Left colon (tissue), 2 donors: ENCODE measurements around the gene DNAJC18. TPM values are rescaled to one million over a fixed set of nuclear protein-coding genes. Genes with fewer than 3 reads are reported as not detected.
"Not testable (repeated sequence)": the region's sequence is repeated elsewhere in the genome, so short reads cannot be mapped to it uniquely, and the experiment has no call there.

ENCODE experiments used
- ATAC-seq: fragments of 200-7000 bp; cut with Tn5 transposase; one replicate; pipeline ENCODE4 v1.9.1; 2020; ENCODE audit warnings: mild to moderate bottlenecking, moderate library complexity
- DNase-seq, 2 donors: peaks; one replicate each; pipeline ENCODE4 v3.0.0-alpha.2; 2020
- intact Hi-C, 2 donors: fragments of 100-400 bp; cut with DNase I in 1 of 2; cut with micrococcal nuclease in 1 of 2; formaldehyde crosslinking; loops; one replicate each; pipeline versions ENCODE4 v1.11.2 to v1.14.0; 2022; cut with DNase I, micrococcal nuclease
- total RNA-seq, 2 donors: library from RNA; stranded (reverse); fragmentation: NEBNext Ultra II Directional; extraction: Animal tissue kit (Norgen Biotek cat#: 25700); gene quantifications; one replicate each; pipeline ENCODE4 v1.2.1, GENCODE V29; 2021
- donor health status: DM: no; HTN: no; CAD: no.
- donor health status: DM: yes; HTN: yes; CAD: no.

DNAJC18 gene
- total RNA-seq, 2 donors from 2014 or later, result 2.4 to 4.6 TPM

- DNase-seq, result no peak
- ATAC-seq, result no peak
- intact Hi-C loops, result no loop called here
These were observed 28.1 kb downstream of the DNAJC18 start for GRCh38 chr5:139410993-139411828.

- DNase-seq (no peak), ATAC-seq (no peak)
These were observed 29.0 kb downstream of the DNAJC18 start for GRCh38 chr5:139410121-139410992.

GRCh38 chr5:139409116-139409515 is 30.2 kb downstream of the DNAJC18 start:
- DNase-seq, ATAC-seq, intact Hi-C loops: not testable (repeated sequence)

More at GRCh38 chr5:139410121-139410992, 29.0 kb downstream of the DNAJC18 start:
- intact Hi-C loops, result no loop called here

- ATAC-seq (no peak), DNase-seq (no peak)
- intact Hi-C loops, result no loop called here
These were observed 31.1 kb downstream of the DNAJC18 start for GRCh38 chr5:139408191-139408590.

GRCh38 chr5:139407517-139407916 is 31.8 kb downstream of the DNAJC18 start:
- no peak for DNase-seq
- intact Hi-C loops, result no loop called here
- no peak for ATAC-seq

GRCh38 chr5:139406963-139407362 is 32.4 kb downstream of the DNAJC18 start:
- intact Hi-C loops, result no loop called here
- ATAC-seq (no peak), DNase-seq (no peak)

GRCh38 chr5:139404484-139404840 is 34.9 kb downstream of the DNAJC18 start:
- no peak for DNase-seq
- intact Hi-C loops, result no loop called here
- ATAC-seq, result peak; percentile 23

- intact Hi-C loops, result no loop called here
- peak; percentile 97 to 98 for DNase-seq
- peak; percentile 88 for ATAC-seq
These were observed 35.4 kb downstream of the DNAJC18 start, which contains the start of gene SPATA24 for GRCh38 chr5:139403787-139404483. Gene SPATA24, minus strand, starts transcription at chr5:139404089. Its CDS starts 29 bp downstream, at chr5:139404060.

GRCh38 chr5:139403418-139403786 is 35.9 kb downstream of the DNAJC18 start:
- ATAC-seq (peak; percentile 9), DNase-seq (no peak)
- intact Hi-C loops, result no loop called here

- DNase-seq (no peak), ATAC-seq (peak; percentile 17)
- intact Hi-C loops, result no loop called here
These were observed 36.7 kb downstream of the DNAJC18 start for GRCh38 chr5:139402561-139403158.

- ATAC-seq (no peak), DNase-seq (no peak)
- intact Hi-C loops, result no loop called here
These were observed 37.8 kb downstream of the DNAJC18 start for GRCh38 chr5:139401546-139401945.

- DNase-seq (no peak), ATAC-seq (no peak)
- intact Hi-C loops, result no loop called here
These were observed 39.7 kb downstream of the DNAJC18 start for GRCh38 chr5:139399501-139400121.

GRCh38 chr5:139397921-139398320 is 41.4 kb downstream of the DNAJC18 start:
- intact Hi-C loops, result no loop called here
- DNase-seq (no peak), ATAC-seq (no peak)

GRCh38 chr5:139396691-139397090 is 42.6 kb downstream of the DNAJC18 start:
- ATAC-seq, result no peak
- DNase-seq, result no peak
- intact Hi-C loops, result no loop called here

- ATAC-seq, result no peak
- no peak for DNase-seq
- intact Hi-C loops, result no loop called here
These were observed 43.3 kb downstream of the DNAJC18 start for GRCh38 chr5:139395844-139396640.

- no peak for ATAC-seq
These were observed 44.4 kb downstream of the DNAJC18 start, which contains the start of gene PROB1 for GRCh38 chr5:139394654-139395566. Gene PROB1, minus strand, starts transcription at chr5:139395104. Its CDS starts 23 bp downstream, at chr5:139395081.

More at GRCh38 chr5:139394654-139395566, 44.4 kb downstream of the DNAJC18 start, which contains the start of gene PROB1:
- intact Hi-C loops, result no loop called here
- no peak for DNase-seq
